Posterior vena cava (tissue), 2 donors: Measurements from ENCODE around the gene HS2ST1. TPM values are rescaled to one million over a fixed set of nuclear protein-coding genes. Genes with fewer than 3 reads are reported as not detected.

Source experiments
- DNase-seq: peaks from one replicate; pipeline ENCODE4 v3.0.0-alpha.2; 2020; ENCODE audit warnings: low spot score
- intact Hi-C, 2 donors: fragments of 100-400 bp; cut with DNase I; formaldehyde crosslinking; loops; one replicate each; pipeline versions ENCODE4 v1.14.1 to v1.14.2; 2022 to 2023
- total RNA-seq, 2 donors: library from RNA; stranded (reverse); fragmentation: NEBNext Ultra II Directional; extraction: Animal tissue kit (Norgen Biotek cat#: 25700); gene quantifications; one replicate each; pipeline ENCODE4 v1.2.1, GENCODE V29; 2021
- donor health status: DM: yes; HTN: yes; CAD: no.
- donor health status: DM: yes; HTN: yes; CAD: no.

HS2ST1 gene
- total RNA-seq, 2 donors from 2014 or later, result 24.7 to 27.1 TPM

GRCh38 chr1:86916752-86917151 is 2.3 kb downstream of the HS2ST1 start:
- intact Hi-C loops, result no loop called here
- no peak for DNase-seq

GRCh38 chr1:86922445-86922844 is 8.0 kb downstream of the HS2ST1 start:
- intact Hi-C loops, result no loop called here
- no peak for DNase-seq

GRCh38 chr1:86924324-86924960 is 10.0 kb downstream of the HS2ST1 start:
- intact Hi-C loops, result no loop called here
- no peak for DNase-seq

GRCh38 chr1:86925742-86926141 is 11.3 kb downstream of the HS2ST1 start:
- intact Hi-C loops, result no loop called here
- DNase-seq, result no peak

- intact Hi-C loops, result no loop called here
- DNase-seq, result no peak
These were observed 12.4 kb downstream of the HS2ST1 start for GRCh38 chr1:86926883-86927282.

GRCh38 chr1:86928819-86929218 is 14.4 kb downstream of the HS2ST1 start:
- no peak for DNase-seq
- intact Hi-C loops, result no loop called here

- intact Hi-C loops, result no loop called here
- DNase-seq, result no peak
These were observed 18.6 kb downstream of the HS2ST1 start for GRCh38 chr1:86933051-86933450.

GRCh38 chr1:86933562-86934377 is 19.3 kb downstream of the HS2ST1 start:
- intact Hi-C loops, result no loop called here
- DNase-seq, result no peak

GRCh38 chr1:86938450-86938849 is 24.0 kb downstream of the HS2ST1 start:
- intact Hi-C loops, result no loop called here
- DNase-seq, result no peak

- intact Hi-C loops, result no loop called here
These were observed 24.4 kb downstream of the HS2ST1 start for GRCh38 chr1:86938855-86939254.

GRCh38 chr1:86939406-86939805 is 25.0 kb downstream of the HS2ST1 start:
- intact Hi-C loops, result no loop called here
- DNase-seq, result no peak

More at GRCh38 chr1:86938855-86939254, 24.4 kb downstream of the HS2ST1 start:
- DNase-seq, result no peak

GRCh38 chr1:86940599-86940998 is 26.2 kb downstream of the HS2ST1 start:
- intact Hi-C loops, result no loop called here
- no peak for DNase-seq

- no peak for DNase-seq
- intact Hi-C loops, result no loop called here
These were observed 27.6 kb downstream of the HS2ST1 start for GRCh38 chr1:86942042-86942441.

GRCh38 chr1:86942743-86943142 is 28.3 kb downstream of the HS2ST1 start:
- intact Hi-C loops, result no loop called here
- no peak for DNase-seq

GRCh38 chr1:86948212-86948611 is 33.8 kb downstream of the HS2ST1 start:
- intact Hi-C loops, result no loop called here
- no peak for DNase-seq

- intact Hi-C loops, result loop anchor here in 1 of 2 donors (10.0 kb wide), 1 partner anchor 166 kb away; no protein-coding TSS in a partner anchor
- no peak for DNase-seq
These were observed 36.4 kb downstream of the HS2ST1 start for GRCh38 chr1:86950712-86951419.

GRCh38 chr1:86951430-86951829 is 37.0 kb downstream of the HS2ST1 start:
- DNase-seq, result no peak
- intact Hi-C loops, result loop anchor here in 1 of 2 donors (10.0 kb wide), 1 partner anchor 167 kb away; no protein-coding TSS in a partner anchor

- no peak for DNase-seq
- intact Hi-C loops, result loop anchor here in 1 of 2 donors (10.0 kb wide), 1 partner anchor 168 kb away; no protein-coding TSS in a partner anchor
These were observed 38.7 kb downstream of the HS2ST1 start for GRCh38 chr1:86953167-86953566.

GRCh38 chr1:86955678-86956077 is 41.2 kb downstream of the HS2ST1 start:
- DNase-seq, result peak; percentile 13
- intact Hi-C loops, result loop anchor here in 1 of 2 donors (10.0 kb wide), 1 partner anchor 171 kb away; no protein-coding TSS in a partner anchor

GRCh38 chr1:86956221-86956620 is 41.8 kb downstream of the HS2ST1 start:
- no peak for DNase-seq
- intact Hi-C loops, result loop anchor here in 1 of 2 donors (10.0 kb wide), 1 partner anchor 171 kb away; no protein-coding TSS in a partner anchor
